Measurements from ENCODE around the gene UAP1L1. TPM values are rescaled to one million over a fixed set of nuclear protein-coding genes. Genes with fewer than 3 reads are reported as not detected.
"Not testable (repeated sequence)": the region's sequence is repeated elsewhere in the genome, so short reads cannot be mapped to it uniquely, and the experiment has no call there.

The UAP1L1 gene
- total RNA-seq, 1 donor from 2014 or later, result 11.7 TPM

DNA sequence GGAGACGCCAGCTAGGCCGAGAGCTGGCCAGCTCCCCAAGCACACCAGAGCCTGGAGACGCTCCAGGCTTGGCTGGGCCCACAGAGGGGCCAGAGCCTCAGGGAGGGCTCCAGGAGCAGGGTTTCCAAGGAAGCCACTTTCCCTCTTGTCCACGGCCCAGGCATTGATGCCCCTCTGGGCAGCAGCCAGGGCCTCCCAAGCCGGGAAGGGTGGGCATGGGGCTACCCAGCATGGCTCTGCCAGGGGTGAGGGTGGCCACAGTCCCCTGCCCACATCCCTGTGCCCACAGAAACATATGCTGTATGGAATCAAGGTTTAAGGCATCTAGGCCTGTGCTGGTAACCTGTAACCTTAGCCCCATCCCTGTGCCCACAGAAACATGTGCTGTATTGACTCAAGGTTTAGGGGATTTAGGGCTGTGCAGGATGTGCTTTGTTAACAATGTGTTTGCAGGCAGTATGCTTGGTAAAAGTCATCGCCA is 38.8 kb downstream of the UAP1L1 start:
- TF ChIP-seq, protein P1, sequence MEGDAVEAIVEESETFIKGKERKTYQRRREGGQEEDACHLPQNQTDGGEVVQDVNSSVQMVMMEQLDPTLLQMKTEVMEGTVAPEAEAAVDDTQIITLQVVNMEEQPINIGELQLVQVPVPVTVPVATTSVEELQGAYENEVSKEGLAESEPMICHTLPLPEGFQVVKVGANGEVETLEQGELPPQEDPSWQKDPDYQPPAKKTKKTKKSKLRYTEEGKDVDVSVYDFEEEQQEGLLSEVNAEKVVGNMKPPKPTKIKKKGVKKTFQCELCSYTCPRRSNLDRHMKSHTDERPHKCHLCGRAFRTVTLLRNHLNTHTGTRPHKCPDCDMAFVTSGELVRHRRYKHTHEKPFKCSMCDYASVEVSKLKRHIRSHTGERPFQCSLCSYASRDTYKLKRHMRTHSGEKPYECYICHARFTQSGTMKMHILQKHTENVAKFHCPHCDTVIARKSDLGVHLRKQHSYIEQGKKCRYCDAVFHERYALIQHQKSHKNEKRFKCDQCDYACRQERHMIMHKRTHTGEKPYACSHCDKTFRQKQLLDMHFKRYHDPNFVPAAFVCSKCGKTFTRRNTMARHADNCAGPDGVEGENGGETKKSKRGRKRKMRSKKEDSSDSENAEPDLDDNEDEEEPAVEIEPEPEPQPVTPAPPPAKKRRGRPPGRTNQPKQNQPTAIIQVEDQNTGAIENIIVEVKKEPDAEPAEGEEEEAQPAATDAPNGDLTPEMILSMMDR (IDR thresholded peaks at IDR 0.05; ENCODE audit: insufficient read depth, low read length, poor library complexity, severe bottlenecking), result no peak
- DNase-seq (ENCODE audit: low read depth), result no peak
- Histone ChIP-seq H3K4me3 (ENCODE audit: low read depth, low read length) (no peak overlapping the region), H3K27me3 (ENCODE audit: control insufficient read depth, insufficient read depth, low read length) (no peaks in the 10 kb centered on the region), H3K36me3 (ENCODE audit: control insufficient read depth, insufficient read depth, low read length) (no peaks in the 10 kb centered on the region)

DNA sequence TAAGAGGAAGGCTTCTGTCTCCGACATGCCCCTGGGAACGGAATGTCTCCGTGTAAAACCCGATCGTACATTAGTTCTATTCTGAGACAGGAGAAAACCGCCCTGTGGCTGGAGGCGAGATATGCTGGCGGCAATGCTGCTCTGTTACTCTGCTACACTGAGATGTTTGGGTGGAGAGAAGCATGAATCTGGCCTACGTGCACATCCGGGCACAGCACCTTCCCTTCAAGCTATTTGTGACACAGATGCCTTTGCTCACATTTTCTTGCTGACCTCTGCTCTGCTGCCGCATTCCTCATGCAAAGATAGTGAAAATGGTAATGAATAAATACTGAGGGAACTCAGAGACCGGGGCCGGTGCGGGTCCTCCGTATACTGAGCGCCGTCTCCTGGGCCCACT is 39.4 kb downstream of the UAP1L1 start:
- Histone ChIP-seq H3K36me3 (ENCODE audit: control insufficient read depth, insufficient read depth, low read length) (no peaks in the 10 kb centered on the region), H3K4me3 (ENCODE audit: low read depth, low read length) (no peak overlapping the region), H3K27me3 (ENCODE audit: control insufficient read depth, insufficient read depth, low read length) (no peaks in the 10 kb centered on the region)
- no peak for DNase-seq (ENCODE audit: low read depth)
- TF ChIP-seq, protein P1 (IDR thresholded peaks at IDR 0.05; ENCODE audit: insufficient read depth, low read length, poor library complexity, severe bottlenecking), result no peak

DNA sequence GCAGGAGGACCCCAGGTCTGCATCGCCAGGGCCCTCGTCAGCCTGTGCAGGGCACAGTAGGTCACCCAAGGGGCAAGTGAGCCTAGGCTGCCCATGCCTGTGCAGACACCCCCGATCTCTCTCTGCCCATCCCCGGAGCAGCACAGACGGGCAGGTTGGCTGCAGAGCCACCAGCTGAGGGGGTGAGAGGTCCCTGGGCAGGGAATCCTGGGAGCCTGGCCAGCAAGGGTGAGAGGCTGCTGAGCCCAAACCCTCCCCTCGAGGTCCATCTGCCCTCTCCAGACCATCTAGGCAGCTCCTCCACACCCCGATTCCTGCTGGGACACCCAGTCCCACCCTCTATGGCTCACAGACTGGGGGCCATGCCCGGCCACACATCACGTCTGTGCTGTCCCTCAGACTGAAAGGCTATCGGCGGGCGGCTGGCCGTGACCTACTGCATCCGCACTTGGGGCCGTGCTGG is 40.0 kb downstream of the UAP1L1 start:
- no peaks in the 10 kb centered on the region for H3K36me3 ChIP-seq (ENCODE audit: control insufficient read depth, insufficient read depth, low read length)
- no peak for DNase-seq (ENCODE audit: low read depth)
- H3K4me3 ChIP-seq (ENCODE audit: low read depth, low read length), result no peak overlapping the region
- TF ChIP-seq, protein P1 (IDR thresholded peaks at IDR 0.05; ENCODE audit: insufficient read depth, low read length, poor library complexity, severe bottlenecking), result no peak
- no peaks in the 10 kb centered on the region for H3K27me3 ChIP-seq (ENCODE audit: control insufficient read depth, insufficient read depth, low read length)

DNA sequence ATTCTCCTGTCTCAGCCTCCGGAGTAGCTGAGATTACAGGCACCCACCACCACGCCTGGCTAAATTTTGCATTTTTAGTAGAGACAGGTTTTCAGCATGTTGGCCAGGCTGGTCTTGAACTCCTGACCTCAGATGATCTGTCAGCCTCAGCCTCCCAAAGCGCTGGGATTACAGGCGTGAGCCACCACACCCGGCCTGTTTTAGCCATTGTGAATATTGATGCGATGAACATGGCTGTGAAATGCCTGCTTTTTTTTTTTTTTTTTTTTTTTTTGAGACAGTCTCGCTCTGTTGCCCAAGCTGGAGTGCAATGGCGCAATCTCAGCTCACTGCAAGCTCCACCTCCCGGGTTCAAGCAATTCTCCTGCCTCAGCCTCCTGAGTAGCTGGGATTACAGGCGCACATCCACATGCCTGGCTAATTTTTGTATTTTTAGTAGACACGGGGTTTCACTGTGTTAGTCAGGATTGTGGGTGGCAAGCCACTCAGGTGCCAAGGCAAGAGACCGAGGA is 40.8 kb downstream of the UAP1L1 start:
- DNase-seq (ENCODE audit: low read depth); H3K4me3 ChIP-seq (ENCODE audit: low read depth, low read length): not testable (repeated sequence)

DNA sequence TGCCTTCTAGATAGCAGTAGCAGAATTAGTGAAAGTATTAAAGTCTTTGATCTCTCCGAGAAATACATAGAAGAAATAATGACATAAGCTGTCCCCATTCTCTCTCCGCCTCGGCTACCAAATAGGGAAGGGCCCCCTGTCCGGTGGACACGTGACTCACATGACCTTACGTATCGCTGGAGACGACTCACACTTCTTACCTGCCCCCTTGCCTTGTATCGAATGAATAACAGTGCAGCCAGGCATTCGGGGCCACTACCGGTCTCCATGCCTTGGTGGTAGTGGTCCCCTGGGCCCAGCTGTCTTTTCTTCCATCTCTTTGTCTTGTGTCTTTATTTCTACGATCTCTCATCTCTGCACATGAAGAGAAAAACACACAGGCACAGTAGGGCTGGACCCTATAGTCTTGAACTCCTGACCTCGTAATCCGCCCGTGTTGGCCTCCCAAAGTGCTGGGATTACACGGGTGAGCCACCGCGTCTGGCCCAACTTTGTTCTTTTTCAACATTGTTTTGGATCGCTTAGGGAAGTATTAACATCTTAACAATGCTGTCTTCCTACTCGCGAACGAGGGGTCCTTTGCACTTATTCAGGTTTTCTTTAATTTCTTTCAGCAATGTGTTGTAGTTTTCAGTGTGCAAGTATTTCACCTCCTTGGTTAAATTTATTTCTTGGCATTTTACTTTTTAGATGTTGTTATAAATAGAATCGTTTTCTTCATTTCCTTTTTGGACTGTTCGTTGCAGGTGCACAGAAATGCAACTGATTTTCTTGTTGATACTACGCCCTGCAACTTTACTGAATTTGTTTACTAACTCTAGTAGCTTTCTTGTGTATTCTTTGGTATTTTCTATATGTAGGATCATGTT is 44.8 kb downstream of the UAP1L1 start:
- not testable (repeated sequence) for DNase-seq (ENCODE audit: low read depth); H3K4me3 ChIP-seq (ENCODE audit: low read depth, low read length); H3K36me3 ChIP-seq (ENCODE audit: control insufficient read depth, insufficient read depth, low read length); H3K27me3 ChIP-seq (ENCODE audit: control insufficient read depth, insufficient read depth, low read length)

More for the DNA sequence above, 40.8 kb downstream of the UAP1L1 start:
- H3K36me3 ChIP-seq (ENCODE audit: control insufficient read depth, insufficient read depth, low read length); H3K27me3 ChIP-seq (ENCODE audit: control insufficient read depth, insufficient read depth, low read length): not testable (repeated sequence)

DNA sequence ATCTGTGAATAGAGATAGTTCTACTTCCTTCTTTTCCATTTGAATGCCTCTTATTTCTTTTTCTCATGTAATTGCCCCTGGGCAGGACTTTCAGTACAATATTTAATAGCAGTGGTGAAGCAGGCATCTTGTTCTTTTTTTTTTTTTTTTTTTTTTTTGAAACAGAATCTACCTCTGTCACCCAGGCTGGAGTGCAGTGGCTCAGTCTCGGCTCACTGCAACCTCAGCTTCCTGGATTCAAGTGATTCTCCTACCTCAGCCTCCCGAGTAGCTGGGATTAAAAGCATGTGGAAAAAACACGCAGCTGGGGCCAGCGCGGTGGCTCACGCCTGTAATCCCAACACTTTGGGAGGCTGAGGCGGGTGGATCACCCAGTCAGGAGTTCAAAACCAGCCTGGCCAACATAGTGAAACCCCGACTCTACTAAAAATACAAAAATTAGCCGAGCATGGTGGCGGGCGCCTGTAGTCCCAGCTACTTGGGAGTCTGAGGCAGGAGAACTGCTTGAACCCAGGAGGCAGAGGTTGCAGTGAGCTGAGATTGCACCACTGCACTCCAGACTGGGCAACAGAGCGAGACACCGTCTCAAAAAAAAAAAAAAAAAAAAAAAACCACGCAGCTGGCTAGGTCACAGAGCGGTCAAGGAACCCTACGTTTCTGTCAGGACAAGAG is 45.6 kb downstream of the UAP1L1 start:
- H3K36me3 ChIP-seq (ENCODE audit: control insufficient read depth, insufficient read depth, low read length); H3K27me3 ChIP-seq (ENCODE audit: control insufficient read depth, insufficient read depth, low read length); H3K4me3 ChIP-seq (ENCODE audit: low read depth, low read length); DNase-seq (ENCODE audit: low read depth): not testable (repeated sequence)

DNA sequence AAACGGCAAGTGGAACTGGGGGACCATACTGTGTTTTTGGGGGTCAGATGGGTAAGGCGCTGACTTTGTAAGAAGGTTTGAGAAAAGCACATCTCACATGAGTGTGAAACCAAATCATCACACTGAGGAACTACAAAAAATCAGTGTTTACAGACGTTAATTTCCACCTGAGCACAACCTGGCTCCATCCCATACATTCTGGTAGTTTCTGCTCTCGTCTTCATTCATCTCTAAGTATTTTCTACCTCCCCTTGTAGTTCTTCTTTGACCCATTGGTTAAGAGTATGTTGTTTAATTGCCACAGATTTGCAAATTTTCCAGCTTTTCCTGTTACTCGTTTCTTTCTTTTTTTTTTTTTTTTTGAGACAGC is 46.1 kb downstream of the UAP1L1 start:
- Histone ChIP-seq H3K27me3 (ENCODE audit: control insufficient read depth, insufficient read depth, low read length) (no peaks in the 10 kb centered on the region), H3K36me3 (ENCODE audit: control insufficient read depth, insufficient read depth, low read length) (no peaks in the 10 kb centered on the region), H3K4me3 (ENCODE audit: low read depth, low read length) (no peak overlapping the region)
- TF ChIP-seq, protein P1 (IDR thresholded peaks at IDR 0.05; ENCODE audit: insufficient read depth, low read length, poor library complexity, severe bottlenecking), result no peak
- DNase-seq (ENCODE audit: low read depth), result no peak

DNA sequence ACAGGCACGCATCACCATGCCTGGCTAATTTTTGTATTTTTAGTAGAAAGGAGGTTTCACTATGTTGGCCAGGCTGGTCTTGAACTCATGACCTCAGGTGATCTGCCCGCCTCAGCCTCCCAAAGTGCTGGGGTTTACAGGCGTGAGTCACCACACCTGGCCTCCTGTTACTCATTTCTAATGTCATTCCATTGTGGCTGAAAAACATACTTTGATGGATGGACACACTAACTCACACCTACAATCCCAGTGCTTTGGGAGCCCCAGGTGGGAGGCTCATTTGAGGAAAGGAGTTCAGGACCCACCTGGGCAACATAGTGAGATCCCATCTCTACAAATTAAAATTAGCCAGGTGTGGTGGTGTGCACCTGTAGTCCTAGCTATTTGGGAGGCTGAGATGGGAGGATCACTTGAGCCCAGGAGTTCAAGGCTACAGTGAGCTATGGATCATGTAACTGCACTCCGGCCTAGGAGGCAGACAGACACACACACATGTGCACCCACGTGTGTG is 46.7 kb downstream of the UAP1L1 start:
- DNase-seq (ENCODE audit: low read depth); H3K27me3 ChIP-seq (ENCODE audit: control insufficient read depth, insufficient read depth, low read length); H3K36me3 ChIP-seq (ENCODE audit: control insufficient read depth, insufficient read depth, low read length); H3K4me3 ChIP-seq (ENCODE audit: low read depth, low read length): not testable (repeated sequence)

Data from kidney epithelial cell (primary cell).